KOPT-K1 (cell line): ENCODE data around the gene BBX.

Experiments used
- H3K27ac ChIP-seq: fragments of 200-600 bp; sonication (generic); 2 replicates; pipeline ENCODE4 v1.5.1; 2016; ENCODE audit warnings: antibody characterized with exemption, mild to moderate bottlenecking, low read depth, low read length; ENCODE audit not compliant: poor library complexity, severe bottlenecking
- H3K36me3 ChIP-seq: fragments of 200-600 bp; sonication (generic); 2 replicates; pipeline ENCODE4 v1.5.1; 2017; ENCODE audit warnings: antibody characterized with exemption, mild to moderate bottlenecking, low read length, moderate library complexity; ENCODE audit not compliant: insufficient read depth
- H3K9me3 ChIP-seq: fragments of 200-600 bp; sonication (generic); 2 replicates; pipeline ENCODE4 v1.5.1; 2017; ENCODE audit warnings: antibody characterized with exemption, low read length, mild to moderate bottlenecking; ENCODE audit not compliant: insufficient read depth, poor library complexity, severe bottlenecking

The BBX gene

GRCh38 chr3:107522510-107523288 is at the start of gene BBX:
TSS of gene BBX (plus strand) at chr3:107522962. CDS start at chr3:107710461, 187,499 bp downstream.
- peak within 1 kb of the TSS; percentile 69 for H3K27ac ChIP-seq
- H3K36me3 ChIP-seq, result no peaks in the 10 kb centered on the region
- no peaks in the 10 kb centered on the region for H3K9me3 ChIP-seq

- H3K36me3 ChIP-seq, result no peaks in the 10 kb centered on the region
- H3K27ac ChIP-seq, result no peak overlapping the region
- H3K9me3 ChIP-seq, result no peaks in the 10 kb centered on the region
Observed at GRCh38 chr3:107476462-107476861, 46.3 kb upstream of the BBX start.

GRCh38 chr3:107487490-107487889 is 35.3 kb upstream of the BBX start:
- Histone ChIP-seq H3K27ac (no peak overlapping the region), H3K36me3 (no peaks in the 10 kb centered on the region), H3K9me3 (no peaks in the 10 kb centered on the region)

GRCh38 chr3:107488942-107489341 is 33.8 kb upstream of the BBX start:
- Histone ChIP-seq H3K27ac (no peak overlapping the region), H3K36me3 (no peaks in the 10 kb centered on the region), H3K9me3 (no peaks in the 10 kb centered on the region)

GRCh38 chr3:107493134-107493533 is 29.6 kb upstream of the BBX start:
- H3K27ac ChIP-seq, result no peak overlapping the region
- H3K9me3 ChIP-seq, result no peaks in the 10 kb centered on the region
- H3K36me3 ChIP-seq, result no peaks in the 10 kb centered on the region

GRCh38 chr3:107496855-107497254 is 25.9 kb upstream of the BBX start:
- H3K27ac ChIP-seq, result no peak overlapping the region
- H3K9me3 ChIP-seq, result no peaks in the 10 kb centered on the region
- H3K36me3 ChIP-seq, result no peaks in the 10 kb centered on the region

GRCh38 chr3:107498646-107499045 is 24.1 kb upstream of the BBX start:
- no peaks in the 10 kb centered on the region for H3K9me3 ChIP-seq
- H3K36me3 ChIP-seq, result no peaks in the 10 kb centered on the region

GRCh38 chr3:107506458-107506857 is 16.3 kb upstream of the BBX start:
- H3K36me3 ChIP-seq, result no peaks in the 10 kb centered on the region
- H3K9me3 ChIP-seq, result no peaks in the 10 kb centered on the region
- no peak overlapping the region for H3K27ac ChIP-seq

More at GRCh38 chr3:107498646-107499045, 24.1 kb upstream of the BBX start:
- no peak overlapping the region for H3K27ac ChIP-seq

- Histone ChIP-seq H3K27ac (no peak overlapping the region), H3K36me3 (no peaks in the 10 kb centered on the region), H3K9me3 (no peaks in the 10 kb centered on the region)
Observed at GRCh38 chr3:107508331-107508730, 14.4 kb upstream of the BBX start.

GRCh38 chr3:107512108-107512507 is 10.7 kb upstream of the BBX start:
- Histone ChIP-seq H3K27ac (no peak overlapping the region), H3K36me3 (no peaks in the 10 kb centered on the region), H3K9me3 (no peaks in the 10 kb centered on the region)

- no peaks in the 10 kb centered on the region for H3K36me3 ChIP-seq
- H3K27ac ChIP-seq, result no peak overlapping the region
- no peaks in the 10 kb centered on the region for H3K9me3 ChIP-seq
Observed at GRCh38 chr3:107514453-107514852, 8.3 kb upstream of the BBX start.

- H3K9me3 ChIP-seq, result no peaks in the 10 kb centered on the region
- H3K27ac ChIP-seq, result no peak overlapping the region
- H3K36me3 ChIP-seq, result no peaks in the 10 kb centered on the region
Observed at GRCh38 chr3:107516475-107516874, 6.3 kb upstream of the BBX start.

- Histone ChIP-seq H3K9me3 (no peaks in the 10 kb centered on the region), H3K27ac (no peak overlapping the region), H3K36me3 (no peaks in the 10 kb centered on the region)
Observed at GRCh38 chr3:107520535-107520934, 2.2 kb upstream of the BBX start.

- no peaks in the 10 kb centered on the region for H3K36me3 ChIP-seq
- H3K9me3 ChIP-seq, result no peaks in the 10 kb centered on the region
- H3K27ac ChIP-seq, result no peak overlapping the region
Observed at GRCh38 chr3:107521469-107522059, 1.2 kb upstream of the BBX start.

- H3K36me3 ChIP-seq, result no peaks in the 10 kb centered on the region
- H3K27ac ChIP-seq, result peak overlapping the region; percentile 69
- no peaks in the 10 kb centered on the region for H3K9me3 ChIP-seq
Observed at GRCh38 chr3:107523289-107523538, 452 bp downstream of the BBX start.
